ENCODE results near the gene SHH. TPM values are rescaled to one million over a fixed set of nuclear protein-coding genes. Genes with fewer than 3 reads are reported as not detected.

The SHH gene
- total RNA-seq, 1 donor from 2014 or later: 28.3 TPM

DNA sequence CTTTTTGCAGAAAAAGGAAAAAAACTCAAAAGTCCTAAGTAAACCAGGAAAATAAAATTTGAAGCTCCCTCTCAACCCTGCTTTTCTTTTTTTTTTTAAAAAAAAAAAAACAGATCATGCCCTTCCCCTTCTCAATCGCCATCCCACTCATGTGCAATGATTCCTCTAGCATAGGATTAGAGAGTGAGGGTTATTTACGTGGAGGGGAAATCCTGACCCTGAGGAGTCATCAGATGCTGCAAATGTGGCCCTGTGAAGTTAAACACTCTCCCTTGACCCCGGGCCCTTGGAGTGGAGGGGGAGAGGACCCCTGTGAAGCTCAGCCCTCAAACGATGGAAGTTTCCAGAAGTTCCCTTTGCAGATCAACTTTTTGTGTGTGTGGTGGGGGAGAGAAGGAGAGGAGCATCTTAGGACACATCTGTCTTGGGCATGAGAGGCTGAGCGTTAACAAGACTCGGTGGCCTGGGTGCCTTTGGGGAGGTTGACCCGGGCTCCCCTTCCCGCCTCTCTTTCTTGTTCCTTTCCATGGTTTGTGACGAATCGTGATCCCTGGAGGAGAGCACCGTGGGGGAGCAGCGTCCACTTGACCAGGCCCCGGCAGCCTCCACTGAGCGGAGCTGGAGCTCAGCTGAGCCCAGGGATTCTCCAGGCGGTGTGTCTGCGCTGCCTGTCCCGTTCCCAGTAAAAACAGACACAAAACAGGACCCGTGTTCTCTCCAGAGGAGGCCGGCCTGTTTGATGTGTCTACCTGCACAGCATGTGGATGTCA lies 1.5 kb upstream of the SHH start:
- Mint-ChIP-seq H3K36me3 (no peaks in the 10 kb centered on the region), H3K9me3 (no peaks in the 10 kb centered on the region), H3K27me3 (peaks cover 72% of the 10 kb centered on the region), H3K27ac (no peak overlapping the region), H3K4me3 (no peak overlapping the region), H3K4me1 (ENCODE audit: unreplicated experiment) (peaks cover 17% of the 10 kb centered on the region)
- TF ChIP-seq, protein P1, sequence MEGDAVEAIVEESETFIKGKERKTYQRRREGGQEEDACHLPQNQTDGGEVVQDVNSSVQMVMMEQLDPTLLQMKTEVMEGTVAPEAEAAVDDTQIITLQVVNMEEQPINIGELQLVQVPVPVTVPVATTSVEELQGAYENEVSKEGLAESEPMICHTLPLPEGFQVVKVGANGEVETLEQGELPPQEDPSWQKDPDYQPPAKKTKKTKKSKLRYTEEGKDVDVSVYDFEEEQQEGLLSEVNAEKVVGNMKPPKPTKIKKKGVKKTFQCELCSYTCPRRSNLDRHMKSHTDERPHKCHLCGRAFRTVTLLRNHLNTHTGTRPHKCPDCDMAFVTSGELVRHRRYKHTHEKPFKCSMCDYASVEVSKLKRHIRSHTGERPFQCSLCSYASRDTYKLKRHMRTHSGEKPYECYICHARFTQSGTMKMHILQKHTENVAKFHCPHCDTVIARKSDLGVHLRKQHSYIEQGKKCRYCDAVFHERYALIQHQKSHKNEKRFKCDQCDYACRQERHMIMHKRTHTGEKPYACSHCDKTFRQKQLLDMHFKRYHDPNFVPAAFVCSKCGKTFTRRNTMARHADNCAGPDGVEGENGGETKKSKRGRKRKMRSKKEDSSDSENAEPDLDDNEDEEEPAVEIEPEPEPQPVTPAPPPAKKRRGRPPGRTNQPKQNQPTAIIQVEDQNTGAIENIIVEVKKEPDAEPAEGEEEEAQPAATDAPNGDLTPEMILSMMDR (conservative IDR thresholded peaks at IDR 0.05): no peak
- no peak for DNase-seq (ENCODE audit: extremely low spot score, unreplicated experiment)

DNA sequence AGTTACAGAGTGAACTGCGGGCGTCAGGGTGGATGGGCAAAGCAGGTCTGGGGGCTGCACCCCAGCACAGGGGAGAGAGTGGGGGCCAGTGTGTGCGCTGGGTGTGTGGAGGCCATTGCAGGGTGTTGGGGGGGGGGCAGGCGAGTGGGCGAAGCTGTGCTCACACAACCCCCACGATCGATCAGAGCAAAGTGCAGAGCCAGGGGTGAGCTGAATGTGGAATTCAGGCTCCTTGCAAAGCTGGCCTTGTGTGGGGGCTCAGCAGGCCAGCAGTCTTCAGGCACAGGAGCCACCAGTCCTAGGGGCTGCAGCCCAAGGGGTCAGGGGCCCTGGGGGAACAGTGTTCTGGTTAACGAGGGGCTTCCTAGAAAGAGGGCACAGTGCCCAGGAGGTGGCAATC lies 862 bp upstream of the SHH start:
- no peak for DNase-seq (ENCODE audit: extremely low spot score, unreplicated experiment)
- Mint-ChIP-seq H3K27ac (no peak overlapping the region), H3K4me3 (peak overlapping the region; percentile 90), H3K27me3 (peaks cover 70% of the 10 kb centered on the region), H3K36me3 (no peaks in the 10 kb centered on the region), H3K4me1 (ENCODE audit: unreplicated experiment) (peaks cover 17% of the 10 kb centered on the region), H3K9me3 (no peaks in the 10 kb centered on the region)
- TF ChIP-seq, protein P1 (conservative IDR thresholded peaks at IDR 0.05): no peak

- peaks cover 78% of the 10 kb centered on the region for H3K27me3 Mint-ChIP-seq
- no peaks in the 10 kb centered on the region for H3K9me3 Mint-ChIP-seq
Observed at GRCh38 chr7:155811560-155811894, 736 bp downstream of the SHH start.

DNA sequence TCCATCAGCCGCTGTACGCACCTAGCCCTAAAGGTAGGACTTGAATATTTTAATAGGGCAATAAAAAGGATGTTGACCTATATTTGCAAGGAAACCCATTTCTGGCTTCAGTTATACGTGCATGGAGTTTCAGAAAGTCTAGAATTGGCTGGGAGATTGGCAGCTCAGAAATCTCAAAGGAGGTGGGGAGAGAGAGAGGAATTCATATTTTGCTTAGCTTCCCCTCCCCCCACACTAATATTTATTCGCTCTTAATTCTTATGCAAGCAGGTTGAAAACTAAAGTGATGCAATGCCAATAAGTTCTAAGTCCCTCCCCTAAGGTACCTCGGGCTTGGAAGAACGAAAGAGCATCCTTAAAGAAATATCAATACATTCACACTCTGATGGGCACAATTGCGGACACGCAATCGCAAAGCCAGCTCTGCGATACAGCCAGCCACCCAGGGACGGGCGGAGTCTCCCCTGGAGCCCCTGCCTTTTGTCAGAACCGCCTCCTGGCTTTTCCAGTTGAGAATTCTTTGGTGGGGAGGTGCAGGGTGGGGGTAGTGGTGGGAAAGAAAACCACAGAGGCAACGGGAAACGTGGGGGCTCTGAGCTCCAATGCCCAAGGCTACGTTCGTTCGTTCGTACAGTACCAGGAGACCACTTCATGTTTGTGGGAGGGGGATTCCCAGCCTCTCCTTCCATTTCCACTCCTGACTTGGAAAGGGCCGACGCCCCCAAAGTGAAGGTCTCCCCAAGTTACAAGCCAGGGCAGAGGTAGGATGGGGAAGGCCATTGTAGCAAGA lies 1.3 kb downstream of the SHH start:
- no peak for DNase-seq (ENCODE audit: extremely low spot score, unreplicated experiment)
- TF ChIP-seq, protein P1 (conservative IDR thresholded peaks at IDR 0.05): no peak
- no peaks in the 10 kb centered on the region for H3K9me3 Mint-ChIP-seq
- peak overlapping the region; percentile 90 for H3K4me3 Mint-ChIP-seq
- H3K27me3 Mint-ChIP-seq: peaks cover 80% of the 10 kb centered on the region
- peaks cover 17% of the 10 kb centered on the region for H3K4me1 Mint-ChIP-seq (ENCODE audit: unreplicated experiment)
- no peaks in the 10 kb centered on the region for H3K36me3 Mint-ChIP-seq
- no peak overlapping the region for H3K27ac Mint-ChIP-seq

More at GRCh38 chr7:155811560-155811894, 736 bp downstream of the SHH start:
- Mint-ChIP-seq H3K4me3 (peak overlapping the region; percentile 90), H3K4me1 (ENCODE audit: unreplicated experiment) (peaks cover 17% of the 10 kb centered on the region), H3K27ac (peak overlapping the region; percentile 64), H3K36me3 (no peaks in the 10 kb centered on the region)
- TF ChIP-seq, protein P1 (conservative IDR thresholded peaks at IDR 0.05): no peak
- no peak for DNase-seq (ENCODE audit: extremely low spot score, unreplicated experiment)

- Mint-ChIP-seq H3K27ac (no peak overlapping the region), H3K36me3 (no peaks in the 10 kb centered on the region), H3K9me3 (no peaks in the 10 kb centered on the region), H3K4me3 (peak overlapping the region; percentile 90), H3K4me1 (ENCODE audit: unreplicated experiment) (peaks cover 12% of the 10 kb centered on the region), H3K27me3 (peaks cover 75% of the 10 kb centered on the region)
- no peak for DNase-seq (ENCODE audit: extremely low spot score, unreplicated experiment)
- TF ChIP-seq, protein P1 (conservative IDR thresholded peaks at IDR 0.05): no peak
Observed at GRCh38 chr7:155809947-155810769, 2.1 kb downstream of the SHH start.

Data from type B pancreatic cell (in vitro differentiated cells).